NCI-H446 (cell line): ENCODE measurements around the gene BBX.
A peak's percentile ranks its signal among the peaks of the same experiment; 100 is the strongest.

Source experiments
- DNase-seq, 2 experiments: peaks; one replicate each; lab custom pipeline; 2025; lab: John Stamatoyannopoulos, UW

BBX gene

GRCh38 chr3:107654218-107654617, 131.5 kb downstream of the BBX start:
- no peak for DNase-seq

- no peak for DNase-seq
These were observed 135.2 kb downstream of the BBX start for GRCh38 chr3:107657971-107658370.

DNA sequence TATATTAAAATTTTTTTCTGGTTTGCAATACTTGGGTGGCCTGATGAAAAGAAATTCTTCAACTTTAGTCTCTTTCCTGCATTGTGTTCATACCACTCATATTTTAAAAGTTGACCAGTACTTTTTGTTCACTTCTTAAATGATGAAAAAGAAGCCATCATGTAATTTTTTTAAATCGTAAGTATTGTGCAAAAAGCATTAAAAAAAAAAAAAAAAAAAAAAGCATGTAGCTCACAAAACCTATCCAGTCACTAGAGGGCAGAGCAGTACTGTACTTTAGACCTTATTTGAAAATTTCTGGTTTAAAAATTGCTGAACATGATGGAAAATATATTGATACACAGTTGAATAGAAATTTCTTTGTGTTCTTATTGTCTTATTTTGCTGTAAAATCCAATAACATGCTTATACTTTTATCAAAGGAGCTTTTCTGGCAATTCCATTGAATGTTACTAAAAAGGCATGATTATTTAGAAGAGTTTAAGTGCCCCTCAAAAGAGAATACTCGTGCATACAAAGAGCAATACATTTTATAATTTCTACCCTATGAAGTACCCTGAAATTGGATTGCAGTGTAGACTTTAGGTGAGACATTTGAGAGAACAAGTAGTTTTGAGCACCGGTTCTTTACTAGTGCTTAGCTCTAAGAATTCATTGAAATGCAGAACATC, 137.7 kb downstream of the BBX start:
- peak; percentile 26 to 62 for DNase-seq

DNA sequence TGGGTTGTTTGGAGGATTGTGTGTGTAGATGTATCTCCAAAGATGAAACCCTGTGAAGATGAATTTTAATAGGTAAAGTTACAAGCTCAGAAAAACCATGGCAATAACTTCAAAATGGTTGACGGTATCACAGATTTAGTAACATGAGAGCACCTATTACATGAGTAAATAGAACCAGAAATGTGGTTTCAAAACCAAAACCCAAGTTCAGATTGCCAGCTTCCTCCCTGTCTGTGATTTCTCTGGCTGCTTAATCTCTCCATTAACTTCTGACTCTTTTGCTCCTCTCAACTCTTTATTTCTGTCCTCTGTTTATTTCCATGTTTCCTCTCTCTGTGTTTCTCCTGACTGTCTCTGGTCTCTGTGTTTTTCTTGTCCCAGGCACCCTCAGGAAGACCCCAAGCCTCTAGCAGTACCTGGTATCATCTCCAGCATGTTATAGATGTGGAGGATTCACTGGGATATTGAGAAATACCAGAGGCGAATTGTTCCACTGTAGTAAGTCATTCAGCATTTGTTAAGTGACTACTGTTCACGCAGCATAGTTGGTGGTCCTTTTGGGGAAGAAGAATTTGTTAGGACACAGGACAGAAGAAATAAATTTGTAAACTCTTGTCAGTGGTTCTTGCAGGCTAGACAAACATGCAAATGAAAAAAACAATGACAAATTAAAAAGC, 138.8 kb downstream of the BBX start:
- DNase-seq = no peak

- no peak for DNase-seq
These were observed 139.4 kb downstream of the BBX start for GRCh38 chr3:107662124-107662507.

GRCh38 chr3:107662586-107662985, 139.8 kb downstream of the BBX start:
- DNase-seq = no peak

- no peak for DNase-seq
These were observed 140.5 kb downstream of the BBX start for GRCh38 chr3:107663266-107663665.

DNA sequence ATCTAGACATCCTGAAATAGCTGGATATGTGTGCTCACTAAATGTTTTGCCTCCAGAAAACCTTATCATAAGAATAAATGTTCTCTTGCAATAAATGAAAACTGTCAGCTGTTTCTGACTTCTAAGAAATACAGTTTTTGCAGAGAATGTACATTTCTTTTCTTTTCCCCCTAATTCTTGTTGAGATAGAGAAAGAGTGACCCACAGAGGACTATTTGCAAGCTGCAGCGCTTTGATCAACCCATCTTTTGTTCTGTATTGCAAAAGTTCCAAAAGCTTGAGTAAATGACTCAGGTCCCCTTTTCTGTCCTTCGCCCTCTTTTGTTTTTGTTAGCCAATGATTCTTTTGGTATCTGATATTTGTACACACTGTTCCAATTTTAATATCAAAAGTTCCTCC, 141.9 kb downstream of the BBX start:
- DNase-seq = no peak

DNA sequence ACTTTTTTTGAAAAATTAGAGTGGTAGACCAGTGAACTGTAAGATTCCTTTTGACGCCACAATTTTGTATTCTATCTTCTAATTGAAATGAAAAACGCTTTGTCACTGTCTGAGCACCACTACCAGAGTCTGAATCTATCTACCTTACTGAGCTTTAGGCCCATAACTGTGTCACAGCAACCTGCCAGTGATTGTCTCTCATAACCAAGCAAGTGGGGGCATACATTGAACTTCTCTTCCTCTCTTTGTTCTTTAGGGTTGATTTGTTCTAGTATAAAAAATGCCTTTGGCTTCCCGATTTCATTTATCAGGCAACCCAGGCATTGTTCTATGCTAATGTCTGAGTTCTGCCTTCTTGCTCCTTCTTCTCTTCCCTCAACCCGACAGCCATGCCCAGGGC, 142.6 kb downstream of the BBX start:
- DNase-seq = no peak

DNA sequence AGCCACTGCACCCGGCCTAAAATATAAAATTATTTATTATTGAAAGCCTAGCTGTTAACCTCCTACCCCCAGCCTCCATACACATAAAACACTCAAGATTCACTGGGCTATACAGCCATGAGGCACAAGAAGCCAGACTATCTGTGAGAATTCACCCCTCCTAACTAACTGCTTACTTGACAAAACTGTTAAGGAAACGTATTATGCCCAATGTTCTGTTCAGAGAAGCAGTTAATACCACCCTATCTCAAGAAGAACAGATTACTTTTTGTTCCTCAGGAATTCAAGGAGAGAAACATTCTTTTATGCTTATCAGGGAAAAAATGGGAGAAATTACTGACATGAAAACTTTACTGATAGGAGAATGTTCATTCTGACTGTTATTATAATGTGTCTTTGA, 144.1 kb downstream of the BBX start:
- no peak for DNase-seq

DNA sequence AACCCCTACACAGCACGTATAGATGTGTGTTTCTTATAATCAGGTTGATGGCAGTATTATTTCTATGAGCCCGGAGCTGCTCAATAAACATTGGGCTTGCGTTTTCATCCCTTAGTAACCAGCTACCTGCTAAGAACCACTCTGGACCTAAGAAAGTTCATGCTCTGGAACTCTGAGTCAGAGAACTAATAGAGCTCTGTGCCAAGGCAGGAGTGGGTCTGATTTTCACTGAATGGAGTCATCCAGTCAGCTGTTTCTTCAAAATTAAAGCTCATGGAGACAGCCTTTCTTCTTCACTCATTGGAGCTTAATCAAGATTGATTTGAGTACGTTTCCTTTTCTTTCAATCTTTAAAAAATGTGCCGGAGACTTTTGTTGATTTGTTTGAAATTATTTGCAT, 145.7 kb downstream of the BBX start:
- no peak for DNase-seq

GRCh38 chr3:107668963-107669362, 146.2 kb downstream of the BBX start:
- DNase-seq = no peak

DNA sequence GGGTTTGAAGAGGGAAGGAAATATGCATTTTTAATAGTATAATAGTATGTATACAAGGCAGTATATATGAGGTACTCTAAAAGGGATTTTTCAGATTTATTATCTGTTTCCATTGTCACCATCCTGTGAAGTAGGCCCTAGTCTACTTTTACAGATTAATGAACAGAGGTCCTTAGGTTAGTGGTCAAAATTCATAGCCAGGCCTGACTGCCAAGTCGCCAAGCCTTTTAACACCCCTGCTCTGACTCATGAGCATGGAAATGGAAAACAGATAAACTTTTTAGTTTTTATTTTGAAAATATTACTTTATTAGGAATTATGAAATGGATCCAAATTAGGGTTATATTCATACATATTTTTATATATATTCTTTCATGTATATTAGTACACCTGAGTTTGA, 146.9 kb downstream of the BBX start:
- DNase-seq = no peak

DNA sequence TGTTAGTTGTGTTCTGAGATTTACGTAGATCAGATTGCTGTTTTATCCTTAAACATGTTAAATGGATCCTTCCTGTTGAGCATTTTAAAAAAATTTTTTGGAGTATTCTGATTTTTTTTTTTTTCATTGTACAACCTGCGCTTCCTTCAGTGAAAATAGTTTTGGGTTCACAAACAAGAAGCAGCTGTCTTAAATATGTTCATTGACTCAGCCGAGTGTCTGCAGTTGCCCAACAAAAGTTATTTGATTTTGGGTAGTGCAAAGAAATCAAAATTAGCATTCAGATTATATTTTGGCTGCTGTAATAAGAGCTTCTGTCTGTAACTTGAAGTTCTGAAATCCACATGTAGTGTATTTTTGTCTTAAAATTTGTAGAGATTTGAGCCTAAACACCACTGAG, 148.2 kb downstream of the BBX start:
- DNase-seq = no peak

- peak in 1 of 2 experiments; percentile 49 for DNase-seq
These were observed 151.6 kb downstream of the BBX start for GRCh38 chr3:107674371-107674770.

DNA sequence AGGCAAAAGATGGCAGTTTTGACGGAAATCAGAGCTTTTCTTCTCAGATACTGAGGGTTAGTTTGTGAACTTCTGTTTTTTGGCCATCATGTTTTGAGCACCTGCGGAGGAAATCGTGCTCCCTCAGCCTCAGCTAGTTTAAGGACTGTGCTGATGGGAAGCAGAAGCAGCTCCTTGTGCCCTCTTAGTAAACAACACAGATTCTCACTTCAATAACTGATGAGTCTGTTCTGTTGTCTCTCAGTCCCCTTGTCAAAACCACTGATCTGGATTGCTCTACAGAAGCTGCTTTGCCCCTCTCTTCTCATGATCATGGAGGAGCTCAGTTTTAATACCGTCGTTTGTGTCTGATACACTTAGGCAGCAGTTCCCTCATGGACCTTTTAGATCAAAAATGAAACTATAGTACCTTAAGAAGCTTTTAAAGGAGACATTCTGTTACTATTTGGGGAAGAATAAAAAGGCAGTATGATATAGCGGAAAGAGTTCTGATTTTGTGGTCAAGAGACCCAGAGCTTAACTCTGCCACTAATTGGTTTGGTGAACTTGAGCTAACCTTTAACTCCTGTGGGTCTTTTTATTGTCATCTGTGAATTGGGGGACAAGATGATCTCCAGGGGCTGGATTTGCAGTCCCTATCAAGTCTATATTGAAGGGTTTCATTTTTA, 152.6 kb downstream of the BBX start:
- no peak for DNase-seq

- peak in 1 of 2 experiments; percentile 61 for DNase-seq
These were observed 153.9 kb downstream of the BBX start for GRCh38 chr3:107676469-107677309.

- peak in 1 of 2 experiments; percentile 12 for DNase-seq
These were observed 157.2 kb downstream of the BBX start for GRCh38 chr3:107679921-107680320.

DNA sequence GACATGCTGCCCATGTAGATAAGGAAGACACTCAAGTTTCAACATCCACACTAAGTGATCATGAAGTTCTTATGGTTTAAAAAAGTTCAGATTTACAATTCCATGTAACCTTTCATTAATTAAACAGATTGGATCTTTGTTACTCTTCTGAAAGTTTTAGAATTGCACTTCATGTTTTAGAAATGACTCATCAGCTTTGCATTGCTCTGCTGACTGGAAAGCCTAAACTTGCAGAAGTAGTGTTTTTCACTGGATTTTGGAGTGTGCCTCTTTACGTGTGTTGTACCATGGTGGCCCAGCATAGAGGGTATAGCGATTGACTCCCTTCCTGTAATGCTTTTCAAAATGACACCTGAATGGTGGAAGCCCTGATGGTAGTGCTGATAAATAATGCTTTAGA, 157.9 kb downstream of the BBX start:
- DNase-seq = no peak

DNA sequence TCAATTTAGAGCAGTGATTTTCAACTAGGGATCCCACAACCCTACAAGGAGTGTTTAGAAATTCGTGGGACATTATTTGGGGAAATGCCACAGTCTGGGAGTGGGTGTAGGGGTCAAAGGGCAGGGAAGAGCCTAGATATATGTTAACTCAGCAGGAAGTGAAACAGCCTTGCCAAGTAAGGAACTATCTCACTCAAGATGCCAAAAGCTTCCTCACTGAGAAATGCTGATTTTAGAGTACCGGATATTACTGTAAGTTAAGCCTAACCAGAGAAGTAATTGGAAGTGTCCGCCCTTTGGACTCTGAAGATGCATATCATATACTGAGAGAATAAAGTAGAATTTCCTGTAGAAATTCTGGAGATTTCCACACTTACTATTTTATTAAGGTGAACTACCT, 158.6 kb downstream of the BBX start:
- DNase-seq = no peak

- no peak for DNase-seq
These were observed 159.8 kb downstream of the BBX start for GRCh38 chr3:107682580-107682979.

- DNase-seq = peak in 1 of 2 experiments; percentile 15
These were observed 160.7 kb downstream of the BBX start for GRCh38 chr3:107683447-107683846.
